IMR-90 (cell line): ENCODE measurements around the gene IER5.

Source experiments
- BHLHE40 ChIP-seq: fragments of 150-350 bp; IDR thresholded peaks from 2 replicates; pipeline ENCODE4 v1.6.1; 2016; ENCODE audit warnings: mild to moderate bottlenecking, low read depth, low read length
- CEBPB ChIP-seq: IDR thresholded peaks from 2 replicates; pipeline ENCODE4 v1.6.1; 2012; ENCODE audit warnings: low read depth, low read length, improper control_type of control experiment
- FOS ChIP-seq: fragments of 150-350 bp; IDR thresholded peaks from 2 replicates; pipeline ENCODE4 v1.6.1; 2016; ENCODE audit warnings: low read depth, low read length
- MAFK ChIP-seq: IDR thresholded peaks from 2 replicates; pipeline ENCODE4 v1.6.1; 2012; ENCODE audit warnings: low read depth, low read length, improper control_type of control experiment
- MAZ ChIP-seq: IDR thresholded peaks from 2 replicates; pipeline ENCODE4 v1.6.1; 2012; ENCODE audit warnings: low read depth, mild to moderate bottlenecking, low read length, improper control_type of control experiment, moderate library complexity, borderline replicate concordance
- MXI1 ChIP-seq: IDR thresholded peaks from 2 replicates; pipeline ENCODE4 v1.6.1; 2012; ENCODE audit warnings: low read depth, mild to moderate bottlenecking, low read length, moderate library complexity, borderline replicate concordance
- POLR2A ChIP-seq: IDR thresholded peaks from 2 replicates; pipeline ENCODE4 v1.6.1; 2012; ENCODE audit warnings: mild to moderate bottlenecking, low read depth, low read length
- RAD21 ChIP-seq: IDR thresholded peaks from 2 replicates; pipeline ENCODE4 v1.6.1; 2012; ENCODE audit warnings: low read length, improper control_type of control experiment
- RCOR1 ChIP-seq: IDR thresholded peaks from 2 replicates; pipeline ENCODE4 v1.6.1; 2012; ENCODE audit warnings: mild to moderate bottlenecking, low read length, improper control_type of control experiment; ENCODE audit not compliant: insufficient replicate concordance
- RFX5 ChIP-seq: IDR thresholded peaks from 2 replicates; pipeline ENCODE4 v1.8.0; 2012; ENCODE audit warnings: low read depth, mild to moderate bottlenecking, low read length, moderate library complexity
- SMC3 ChIP-seq: fragments of 150-350 bp; IDR thresholded peaks from 2 replicates; pipeline ENCODE4 v1.6.1; 2016; ENCODE audit warnings: low read depth, mild to moderate bottlenecking, antibody characterized with exemption, low read length, moderate library complexity
- USF2 ChIP-seq: fragments of 150-350 bp; IDR thresholded peaks from 2 replicates; pipeline ENCODE4 v1.6.1; 2017; ENCODE audit warnings: mild to moderate bottlenecking, antibody characterized with exemption, low read length, low read depth
- TF ChIP-seq, protein P1 (sequence below): conservative IDR thresholded peaks from 2 replicates; pipeline ENCODE4 v1.5.1; 2012; ENCODE audit warnings: mild to moderate bottlenecking, low read depth, low read length, improper control_type of control experiment
- TF ChIP-seq, protein P2 (sequence below): fragments of 150-350 bp; IDR thresholded peaks from 2 replicates; pipeline ENCODE4 v1.6.1; 2016; ENCODE audit warnings: low read depth, mild to moderate bottlenecking, low read length, moderate library complexity, borderline replicate concordance

GRCh38 chr1:181140891-181141290 is 52.4 kb downstream of the IER5 start:
- TF ChIP-seq BHLHE40 (no peak), FOS (no peak), CEBPB (no peak), MAZ (no peak), RFX5 (no peak), SMC3 (no peak), RAD21 (no peak), POLR2A (no peak), MXI1 (no peak), USF2 (no peak), RCOR1 (no peak), MAFK (no peak)
- TF ChIP-seq, protein P1, sequence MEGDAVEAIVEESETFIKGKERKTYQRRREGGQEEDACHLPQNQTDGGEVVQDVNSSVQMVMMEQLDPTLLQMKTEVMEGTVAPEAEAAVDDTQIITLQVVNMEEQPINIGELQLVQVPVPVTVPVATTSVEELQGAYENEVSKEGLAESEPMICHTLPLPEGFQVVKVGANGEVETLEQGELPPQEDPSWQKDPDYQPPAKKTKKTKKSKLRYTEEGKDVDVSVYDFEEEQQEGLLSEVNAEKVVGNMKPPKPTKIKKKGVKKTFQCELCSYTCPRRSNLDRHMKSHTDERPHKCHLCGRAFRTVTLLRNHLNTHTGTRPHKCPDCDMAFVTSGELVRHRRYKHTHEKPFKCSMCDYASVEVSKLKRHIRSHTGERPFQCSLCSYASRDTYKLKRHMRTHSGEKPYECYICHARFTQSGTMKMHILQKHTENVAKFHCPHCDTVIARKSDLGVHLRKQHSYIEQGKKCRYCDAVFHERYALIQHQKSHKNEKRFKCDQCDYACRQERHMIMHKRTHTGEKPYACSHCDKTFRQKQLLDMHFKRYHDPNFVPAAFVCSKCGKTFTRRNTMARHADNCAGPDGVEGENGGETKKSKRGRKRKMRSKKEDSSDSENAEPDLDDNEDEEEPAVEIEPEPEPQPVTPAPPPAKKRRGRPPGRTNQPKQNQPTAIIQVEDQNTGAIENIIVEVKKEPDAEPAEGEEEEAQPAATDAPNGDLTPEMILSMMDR, result no peak
- TF ChIP-seq, protein P2, sequence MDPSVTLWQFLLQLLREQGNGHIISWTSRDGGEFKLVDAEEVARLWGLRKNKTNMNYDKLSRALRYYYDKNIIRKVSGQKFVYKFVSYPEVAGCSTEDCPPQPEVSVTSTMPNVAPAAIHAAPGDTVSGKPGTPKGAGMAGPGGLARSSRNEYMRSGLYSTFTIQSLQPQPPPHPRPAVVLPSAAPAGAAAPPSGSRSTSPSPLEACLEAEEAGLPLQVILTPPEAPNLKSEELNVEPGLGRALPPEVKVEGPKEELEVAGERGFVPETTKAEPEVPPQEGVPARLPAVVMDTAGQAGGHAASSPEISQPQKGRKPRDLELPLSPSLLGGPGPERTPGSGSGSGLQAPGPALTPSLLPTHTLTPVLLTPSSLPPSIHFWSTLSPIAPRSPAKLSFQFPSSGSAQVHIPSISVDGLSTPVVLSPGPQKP, result no peak
